ENCODE results near the gene IQCK.

DNA sequence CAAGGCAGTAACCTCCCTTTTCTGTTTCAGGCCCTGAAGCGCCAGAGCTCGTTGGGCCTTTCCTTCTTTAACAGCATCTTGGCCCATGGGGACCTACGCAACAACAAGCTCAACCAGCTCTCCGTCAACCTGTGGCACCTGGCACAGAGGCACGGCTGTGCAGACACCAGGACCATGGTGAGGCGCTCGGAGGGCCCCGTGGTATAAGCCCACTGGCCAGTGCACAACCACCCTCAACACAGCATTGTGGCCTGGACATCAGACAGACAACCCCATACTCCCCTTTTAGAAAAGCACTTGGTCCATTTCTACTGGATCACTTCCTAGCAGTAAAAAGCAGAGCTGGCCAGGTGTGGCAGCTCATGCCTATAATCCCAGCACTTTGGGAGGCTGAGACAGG is 18.6 kb upstream of the IQCK start:
- TF ChIP-seq, protein P1, sequence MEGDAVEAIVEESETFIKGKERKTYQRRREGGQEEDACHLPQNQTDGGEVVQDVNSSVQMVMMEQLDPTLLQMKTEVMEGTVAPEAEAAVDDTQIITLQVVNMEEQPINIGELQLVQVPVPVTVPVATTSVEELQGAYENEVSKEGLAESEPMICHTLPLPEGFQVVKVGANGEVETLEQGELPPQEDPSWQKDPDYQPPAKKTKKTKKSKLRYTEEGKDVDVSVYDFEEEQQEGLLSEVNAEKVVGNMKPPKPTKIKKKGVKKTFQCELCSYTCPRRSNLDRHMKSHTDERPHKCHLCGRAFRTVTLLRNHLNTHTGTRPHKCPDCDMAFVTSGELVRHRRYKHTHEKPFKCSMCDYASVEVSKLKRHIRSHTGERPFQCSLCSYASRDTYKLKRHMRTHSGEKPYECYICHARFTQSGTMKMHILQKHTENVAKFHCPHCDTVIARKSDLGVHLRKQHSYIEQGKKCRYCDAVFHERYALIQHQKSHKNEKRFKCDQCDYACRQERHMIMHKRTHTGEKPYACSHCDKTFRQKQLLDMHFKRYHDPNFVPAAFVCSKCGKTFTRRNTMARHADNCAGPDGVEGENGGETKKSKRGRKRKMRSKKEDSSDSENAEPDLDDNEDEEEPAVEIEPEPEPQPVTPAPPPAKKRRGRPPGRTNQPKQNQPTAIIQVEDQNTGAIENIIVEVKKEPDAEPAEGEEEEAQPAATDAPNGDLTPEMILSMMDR (IDR thresholded peaks at IDR 0.05), result no peak
- no peak for TF ChIP-seq POLR2A (IDR thresholded peaks at IDR 0.05)
